ENCODE measurements around the gene FOXO1.

DNA sequence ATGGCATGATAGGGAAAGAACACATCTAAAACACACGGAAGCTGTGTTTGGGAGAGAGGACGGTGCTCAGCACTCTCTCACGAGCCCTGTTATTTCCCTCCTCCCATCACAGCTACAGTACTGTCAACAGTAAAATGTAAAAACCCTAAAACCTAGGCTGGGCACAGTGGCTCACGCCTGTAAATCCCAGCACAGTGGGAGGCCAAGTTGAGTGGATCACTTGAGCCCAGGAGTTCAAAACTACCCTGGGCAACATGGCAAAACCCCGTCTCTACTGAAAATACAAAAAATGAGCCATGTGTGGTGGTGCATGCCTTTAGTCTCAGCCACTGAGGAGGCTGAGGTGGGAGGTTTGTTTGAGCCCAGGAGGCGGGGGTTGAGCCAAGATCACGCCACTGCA is 54.8 kb downstream of the FOXO1 start:
- TF ChIP-seq SP1 (IDR thresholded peaks at IDR 0.05; ENCODE audit: low read depth), result no peak
- TF ChIP-seq, protein P1, sequence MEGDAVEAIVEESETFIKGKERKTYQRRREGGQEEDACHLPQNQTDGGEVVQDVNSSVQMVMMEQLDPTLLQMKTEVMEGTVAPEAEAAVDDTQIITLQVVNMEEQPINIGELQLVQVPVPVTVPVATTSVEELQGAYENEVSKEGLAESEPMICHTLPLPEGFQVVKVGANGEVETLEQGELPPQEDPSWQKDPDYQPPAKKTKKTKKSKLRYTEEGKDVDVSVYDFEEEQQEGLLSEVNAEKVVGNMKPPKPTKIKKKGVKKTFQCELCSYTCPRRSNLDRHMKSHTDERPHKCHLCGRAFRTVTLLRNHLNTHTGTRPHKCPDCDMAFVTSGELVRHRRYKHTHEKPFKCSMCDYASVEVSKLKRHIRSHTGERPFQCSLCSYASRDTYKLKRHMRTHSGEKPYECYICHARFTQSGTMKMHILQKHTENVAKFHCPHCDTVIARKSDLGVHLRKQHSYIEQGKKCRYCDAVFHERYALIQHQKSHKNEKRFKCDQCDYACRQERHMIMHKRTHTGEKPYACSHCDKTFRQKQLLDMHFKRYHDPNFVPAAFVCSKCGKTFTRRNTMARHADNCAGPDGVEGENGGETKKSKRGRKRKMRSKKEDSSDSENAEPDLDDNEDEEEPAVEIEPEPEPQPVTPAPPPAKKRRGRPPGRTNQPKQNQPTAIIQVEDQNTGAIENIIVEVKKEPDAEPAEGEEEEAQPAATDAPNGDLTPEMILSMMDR (IDR thresholded peaks at IDR 0.05 in 2 of 3, conservative IDR thresholded peaks at IDR 0.05 in 1 of 3; ENCODE audit: borderline replicate concordance in 1 of 3, insufficient read depth in 1 of 3, low read depth in 2 of 3, low read length in 2 of 3), result no peak
- TF ChIP-seq EGR1 (IDR thresholded peaks at IDR 0.05; ENCODE audit: low read depth), result no peak
- TF ChIP-seq, protein P2, sequence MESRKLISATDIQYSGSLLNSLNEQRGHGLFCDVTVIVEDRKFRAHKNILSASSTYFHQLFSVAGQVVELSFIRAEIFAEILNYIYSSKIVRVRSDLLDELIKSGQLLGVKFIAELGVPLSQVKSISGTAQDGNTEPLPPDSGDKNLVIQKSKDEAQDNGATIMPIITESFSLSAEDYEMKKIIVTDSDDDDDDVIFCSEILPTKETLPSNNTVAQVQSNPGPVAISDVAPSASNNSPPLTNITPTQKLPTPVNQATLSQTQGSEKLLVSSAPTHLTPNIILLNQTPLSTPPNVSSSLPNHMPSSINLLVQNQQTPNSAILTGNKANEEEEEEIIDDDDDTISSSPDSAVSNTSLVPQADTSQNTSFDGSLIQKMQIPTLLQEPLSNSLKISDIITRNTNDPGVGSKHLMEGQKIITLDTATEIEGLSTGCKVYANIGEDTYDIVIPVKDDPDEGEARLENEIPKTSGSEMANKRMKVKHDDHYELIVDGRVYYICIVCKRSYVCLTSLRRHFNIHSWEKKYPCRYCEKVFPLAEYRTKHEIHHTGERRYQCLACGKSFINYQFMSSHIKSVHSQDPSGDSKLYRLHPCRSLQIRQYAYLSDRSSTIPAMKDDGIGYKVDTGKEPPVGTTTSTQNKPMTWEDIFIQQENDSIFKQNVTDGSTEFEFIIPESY (IDR thresholded peaks at IDR 0.05; ENCODE audit: extremely low read depth, insufficient replicate concordance, low read length), result no peak
- TF ChIP-seq, protein P3, sequence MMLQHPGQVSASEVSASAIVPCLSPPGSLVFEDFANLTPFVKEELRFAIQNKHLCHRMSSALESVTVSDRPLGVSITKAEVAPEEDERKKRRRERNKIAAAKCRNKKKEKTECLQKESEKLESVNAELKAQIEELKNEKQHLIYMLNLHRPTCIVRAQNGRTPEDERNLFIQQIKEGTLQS (IDR thresholded peaks at IDR 0.05), result no peak
- no peak for TF ChIP-seq POLR2A (IDR thresholded peaks at IDR 0.05; ENCODE audit: borderline replicate concordance, extremely low read depth, insufficient read depth, insufficient read length)
- TF ChIP-seq SRF (IDR thresholded peaks at IDR 0.05; ENCODE audit: low read depth), result no peak
- no peak for TF ChIP-seq JUND (IDR thresholded peaks at IDR 0.05)
- TF ChIP-seq EZH2 (IDR thresholded peaks at IDR 0.05), result no peak

Measured in HCT116 (cell line).